K562 (cell line): ENCODE results near the gene PPA2. TPM values are rescaled to one million over a fixed set of nuclear protein-coding genes. Genes with fewer than 3 reads are reported as not detected.

ENCODE experiments used
- ATAC-seq: fragments of 200-7000 bp; cut with Tn5 transposase; 3 replicates; pipeline ENCODE4 v1.9.1; 2020; ENCODE audit warnings: moderate library complexity
- BruUV-seq: library from RNA; stranded (reverse); fragments of 400-500 nt; replicated peaks from 2 replicates; lab custom pipeline; 2021; lab: Mats Ljungman, UMichigan
- CTCF ChIA-PET: fragments of 300-600 bp; formaldehyde crosslinking; extraction: SDS; loops from one replicate; lab custom pipeline; 2021; ENCODE audit warnings: low intra/inter-chr PET ratio; lab: Yijun Ruan, JAX
- POLR2A ChIA-PET: fragments of 300-600, 350-650 bp; sonication (Branson Sonifier 250); formaldehyde crosslinking; extraction: SDS; loops from one replicate; lab custom pipeline; 2021; ENCODE audit warnings: antibody characterized with exemption, inconsistent platforms; lab: Yijun Ruan, JAX
- DNase-seq, 4 experiments: peaks; one replicate each; pipeline versions ENCODE4 v3.0.0 to v3.0.0-alpha.2; 2011 to 2018; ENCODE audit warnings: low spot score in 3 of 4, mixed read lengths in 3 of 4; ENCODE audit errors: extremely low read depth in 1 of 4
- FAIRE-seq: peaks from 2 replicates; lab custom pipeline; 2011; peaks lifted over from hg19 to GRCh38; lab: Jason Lieb, UNC
- H2AFZ ChIP-seq: 2 replicates; pipeline ENCODE4 v1.6.0; 2011; ENCODE audit warnings: low read depth, low read length, control low read depth, inconsistent platforms
- H3K27ac ChIP-seq: fragments of 200-600 bp; 3 replicates; pipeline ENCODE4 v1.8.0; 2011; ENCODE audit warnings: low read depth, mild to moderate bottlenecking, control low read depth, inconsistent platforms, low read length, moderate library complexity, mixed read lengths; ENCODE audit errors: extremely low read depth
- H3K27me3 ChIP-seq, 2 experiments: fragments of 300-600 bp in 1 of 2; 2 replicates in 1 of 2; 3 replicates in 1 of 2; pipeline versions ENCODE4 v1.6.0 to v1.8.0; 2011; ENCODE audit warnings: inconsistent platforms in 2 of 2, low read length in 2 of 2, mild to moderate bottlenecking in 1 of 2, mixed read lengths in 1 of 2, moderate library complexity in 1 of 2; ENCODE audit not compliant: control insufficient read depth in 2 of 2, insufficient read depth in 2 of 2
- H3K36me3 ChIP-seq: fragments of 300-600 bp; 3 replicates; pipeline ENCODE4 v1.8.0; 2011; ENCODE audit warnings: mild to moderate bottlenecking, low read length, inconsistent platforms; ENCODE audit not compliant: control insufficient read depth, insufficient read depth
- H3K4me1 ChIP-seq, 2 experiments: fragments of 200-600 bp in 1 of 2; replicated peaks in 1 of 2; 2 replicates in 1 of 2; 3 replicates in 1 of 2; pipeline versions ENCODE4 v1.5.1 to v1.8.0; 2011; ENCODE audit warnings: inconsistent platforms in 2 of 2, low read length in 2 of 2, mild to moderate bottlenecking in 1 of 2, mixed read lengths in 1 of 2, moderate library complexity in 1 of 2; ENCODE audit not compliant: control insufficient read depth in 2 of 2, insufficient read depth in 2 of 2
- H3K4me2 ChIP-seq: 2 replicates; pipeline ENCODE4 v1.6.1; 2011; ENCODE audit warnings: low read length, control low read depth, inconsistent platforms, mixed read lengths; ENCODE audit not compliant: insufficient read depth
- H3K4me3 ChIP-seq: fragments of 200-600 bp; sonication (generic), shearing (Covaris generic); 2 replicates; pipeline ENCODE4 v1.5.1; 2016; ENCODE audit warnings: control low read depth, inconsistent platforms
- H3K79me2 ChIP-seq: fragments of 200-600 bp; 3 replicates; pipeline ENCODE4 v1.8.0; 2011; ENCODE audit warnings: low read length, inconsistent platforms; ENCODE audit not compliant: control insufficient read depth, insufficient read depth
- H3K9ac ChIP-seq, 2 experiments: 2 replicates each; pipeline versions ENCODE4 v1.6.0 to v1.6.1; 2011; ENCODE audit warnings: low read depth in 2 of 2, low read length in 2 of 2, control low read depth in 1 of 2, inconsistent platforms in 1 of 2, mild to moderate bottlenecking in 1 of 2, mixed read lengths in 1 of 2; ENCODE audit not compliant: insufficient read depth in 1 of 2
- H3K9me1 ChIP-seq: one replicate; pipeline ENCODE4 v1.6.0; 2011; ENCODE audit warnings: inconsistent platforms, mild to moderate bottlenecking, low read length, moderate library complexity; ENCODE audit not compliant: control insufficient read depth, insufficient read depth
- H3K9me3 ChIP-seq: replicated peaks from 2 replicates; pipeline ENCODE4 v1.5.1; 2011; ENCODE audit warnings: low read depth, low read length, inconsistent platforms; ENCODE audit not compliant: control insufficient read depth, insufficient read depth
- H4K20me1 ChIP-seq: replicated peaks from 2 replicates; pipeline ENCODE4 v1.6.1; 2011; ENCODE audit warnings: low read length, inconsistent platforms, mixed read lengths; ENCODE audit not compliant: control insufficient read depth, insufficient read depth
- HMG20A ChIP-seq: fragments of 450-650 bp; formaldehyde crosslinking; conservative IDR thresholded peaks from 2 replicates; pipeline ENCODE4 v1.4.0; 2020; ENCODE audit warnings: mild to moderate bottlenecking, mixed read lengths
- WGBS: fragments of 100-300 bp; shearing (Covaris generic); methylation state at CpG from one replicate; pipeline ENCODE4 v1.1.6; 2016; ENCODE audit warnings: low coverage, mixed read lengths; ENCODE audit not compliant: insufficient coverage; ENCODE audit errors: missing lambda C conversion rate; 5-methylcytosine and 5-hydroxymethylcytosine counted together
- in situ Hi-C: fragments of 300-500 bp; cut with MboI; formaldehyde crosslinking; loops from 4 replicates; pipeline ENCODE4 v1.15.0; 2018; ENCODE audit warnings: inconsistent platforms, mixed read lengths
- intact Hi-C: fragments of 100-400 bp; cut with micrococcal nuclease; formaldehyde crosslinking; loops from 2 replicates; pipeline ENCODE4 v1.14.2; 2022
- polyA plus RNA-seq, 8 experiments: library from polyadenylated mRNA; depleted of rRNA in 4 of 8; stranded (reverse) in 5 of 8; unstranded in 3 of 8; fragments of >200 nt; fragmentation: Nextera tagmentation in 2 of 8; fragmentation: Illumina TruSeq in 1 of 8; extraction: Ambion mirVana in 2 of 8; extraction: Trizol in 1 of 8; gene quantifications; 2 replicates each; pipeline versions ENCODE4 v1.2.1 to v1.2.3, GENCODE V29; 2011 to 2014; ENCODE audit warnings: inconsistent platforms in 1 of 8, missing spikeins in 1 of 8
- total RNA-seq, 7 experiments: library from RNA; depleted of rRNA in 6 of 7; stranded (reverse); fragments of >200 nt in 6 of 7; fragmentation: Illumina TruSeq in 2 of 7; extraction: Trizol in 2 of 7; gene quantifications; 2 replicates each; pipeline versions ENCODE4 v1.2.1 to v1.2.3, GENCODE V29; 2011 to 2021; ENCODE audit warnings: low replicate concordance in 1 of 7
- TF ChIP-seq, protein P1 (sequence below): fragments of 250-450 bp; sonication (Bioruptor Pico); IDR thresholded peaks from 2 replicates; pipeline ENCODE4 v1.5.0; 2020; ENCODE audit warnings: mild to moderate bottlenecking, borderline replicate concordance
- TF ChIP-seq, protein P2 (sequence below), 2 experiments: fragments of 450-650 bp in 1 of 2; IDR thresholded peaks; 2 replicates each; pipeline ENCODE4 v1.6.1; 2011 to 2017; ENCODE audit warnings: low read depth in 2 of 2, antibody characterized with exemption in 1 of 2, borderline replicate concordance in 1 of 2, low read length in 1 of 2, mild to moderate bottlenecking in 1 of 2, mixed read lengths in 1 of 2; ENCODE audit not compliant: control insufficient read depth in 1 of 2
- TF ChIP-seq, protein P3 (sequence below): fragments of 250-450 bp; sonication (Bioruptor Pico); IDR thresholded peaks from 2 replicates; pipeline ENCODE4 v1.4.0; 2020; ENCODE audit warnings: mild to moderate bottlenecking, moderate library complexity

PPA2 gene
- total and polyA plus RNA-seq, 9 of the 15 experiments (the other 6 are each of a cell fraction or from before 2014, with no cell fraction given): 48.3 to 190 (median 109) TPM

DNA sequence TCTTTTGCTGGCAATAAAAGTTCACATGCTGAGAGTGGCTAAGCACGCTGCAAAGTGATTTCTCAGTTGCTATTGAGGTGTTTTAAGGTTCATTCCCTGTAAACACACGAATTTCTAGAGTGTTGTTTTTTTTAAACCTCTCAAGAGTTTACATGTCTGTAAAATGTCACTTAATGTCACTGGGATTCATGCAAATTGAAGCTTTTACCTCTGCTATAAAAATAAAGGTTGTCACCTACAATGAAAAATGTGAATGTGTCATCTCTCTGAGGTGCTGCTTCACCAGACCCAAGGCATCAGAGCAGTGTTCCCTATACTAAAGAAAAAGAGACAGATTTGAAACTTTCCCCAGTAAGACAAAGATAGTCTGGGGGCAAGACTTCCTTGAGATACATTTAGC lies 127.0 kb downstream of the PPA2 start:
- no peak overlapping the region for H3K4me2 ChIP-seq
- no peak for ATAC-seq
- TF ChIP-seq, protein P1, sequence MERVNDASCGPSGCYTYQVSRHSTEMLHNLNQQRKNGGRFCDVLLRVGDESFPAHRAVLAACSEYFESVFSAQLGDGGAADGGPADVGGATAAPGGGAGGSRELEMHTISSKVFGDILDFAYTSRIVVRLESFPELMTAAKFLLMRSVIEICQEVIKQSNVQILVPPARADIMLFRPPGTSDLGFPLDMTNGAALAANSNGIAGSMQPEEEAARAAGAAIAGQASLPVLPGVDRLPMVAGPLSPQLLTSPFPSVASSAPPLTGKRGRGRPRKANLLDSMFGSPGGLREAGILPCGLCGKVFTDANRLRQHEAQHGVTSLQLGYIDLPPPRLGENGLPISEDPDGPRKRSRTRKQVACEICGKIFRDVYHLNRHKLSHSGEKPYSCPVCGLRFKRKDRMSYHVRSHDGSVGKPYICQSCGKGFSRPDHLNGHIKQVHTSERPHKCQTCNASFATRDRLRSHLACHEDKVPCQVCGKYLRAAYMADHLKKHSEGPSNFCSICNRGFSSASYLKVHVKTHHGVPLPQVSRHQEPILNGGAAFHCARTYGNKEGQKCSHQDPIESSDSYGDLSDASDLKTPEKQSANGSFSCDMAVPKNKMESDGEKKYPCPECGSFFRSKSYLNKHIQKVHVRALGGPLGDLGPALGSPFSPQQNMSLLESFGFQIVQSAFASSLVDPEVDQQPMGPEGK (CRISPR knock-in tag): no peak
- TF ChIP-seq, protein P2, sequence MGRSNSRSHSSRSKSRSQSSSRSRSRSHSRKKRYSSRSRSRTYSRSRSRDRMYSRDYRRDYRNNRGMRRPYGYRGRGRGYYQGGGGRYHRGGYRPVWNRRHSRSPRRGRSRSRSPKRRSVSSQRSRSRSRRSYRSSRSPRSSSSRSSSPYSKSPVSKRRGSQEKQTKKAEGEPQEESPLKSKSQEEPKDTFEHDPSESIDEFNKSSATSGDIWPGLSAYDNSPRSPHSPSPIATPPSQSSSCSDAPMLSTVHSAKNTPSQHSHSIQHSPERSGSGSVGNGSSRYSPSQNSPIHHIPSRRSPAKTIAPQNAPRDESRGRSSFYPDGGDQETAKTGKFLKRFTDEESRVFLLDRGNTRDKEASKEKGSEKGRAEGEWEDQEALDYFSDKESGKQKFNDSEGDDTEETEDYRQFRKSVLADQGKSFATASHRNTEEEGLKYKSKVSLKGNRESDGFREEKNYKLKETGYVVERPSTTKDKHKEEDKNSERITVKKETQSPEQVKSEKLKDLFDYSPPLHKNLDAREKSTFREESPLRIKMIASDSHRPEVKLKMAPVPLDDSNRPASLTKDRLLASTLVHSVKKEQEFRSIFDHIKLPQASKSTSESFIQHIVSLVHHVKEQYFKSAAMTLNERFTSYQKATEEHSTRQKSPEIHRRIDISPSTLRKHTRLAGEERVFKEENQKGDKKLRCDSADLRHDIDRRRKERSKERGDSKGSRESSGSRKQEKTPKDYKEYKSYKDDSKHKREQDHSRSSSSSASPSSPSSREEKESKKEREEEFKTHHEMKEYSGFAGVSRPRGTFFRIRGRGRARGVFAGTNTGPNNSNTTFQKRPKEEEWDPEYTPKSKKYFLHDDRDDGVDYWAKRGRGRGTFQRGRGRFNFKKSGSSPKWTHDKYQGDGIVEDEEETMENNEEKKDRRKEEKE (IDR thresholded peaks at IDR 0.05; ENCODE audit: borderline replicate concordance in 1 of 2, control insufficient read depth in 1 of 2, low read depth in 2 of 2, low read length in 1 of 2): no peak
- TF ChIP-seq, protein P3, sequence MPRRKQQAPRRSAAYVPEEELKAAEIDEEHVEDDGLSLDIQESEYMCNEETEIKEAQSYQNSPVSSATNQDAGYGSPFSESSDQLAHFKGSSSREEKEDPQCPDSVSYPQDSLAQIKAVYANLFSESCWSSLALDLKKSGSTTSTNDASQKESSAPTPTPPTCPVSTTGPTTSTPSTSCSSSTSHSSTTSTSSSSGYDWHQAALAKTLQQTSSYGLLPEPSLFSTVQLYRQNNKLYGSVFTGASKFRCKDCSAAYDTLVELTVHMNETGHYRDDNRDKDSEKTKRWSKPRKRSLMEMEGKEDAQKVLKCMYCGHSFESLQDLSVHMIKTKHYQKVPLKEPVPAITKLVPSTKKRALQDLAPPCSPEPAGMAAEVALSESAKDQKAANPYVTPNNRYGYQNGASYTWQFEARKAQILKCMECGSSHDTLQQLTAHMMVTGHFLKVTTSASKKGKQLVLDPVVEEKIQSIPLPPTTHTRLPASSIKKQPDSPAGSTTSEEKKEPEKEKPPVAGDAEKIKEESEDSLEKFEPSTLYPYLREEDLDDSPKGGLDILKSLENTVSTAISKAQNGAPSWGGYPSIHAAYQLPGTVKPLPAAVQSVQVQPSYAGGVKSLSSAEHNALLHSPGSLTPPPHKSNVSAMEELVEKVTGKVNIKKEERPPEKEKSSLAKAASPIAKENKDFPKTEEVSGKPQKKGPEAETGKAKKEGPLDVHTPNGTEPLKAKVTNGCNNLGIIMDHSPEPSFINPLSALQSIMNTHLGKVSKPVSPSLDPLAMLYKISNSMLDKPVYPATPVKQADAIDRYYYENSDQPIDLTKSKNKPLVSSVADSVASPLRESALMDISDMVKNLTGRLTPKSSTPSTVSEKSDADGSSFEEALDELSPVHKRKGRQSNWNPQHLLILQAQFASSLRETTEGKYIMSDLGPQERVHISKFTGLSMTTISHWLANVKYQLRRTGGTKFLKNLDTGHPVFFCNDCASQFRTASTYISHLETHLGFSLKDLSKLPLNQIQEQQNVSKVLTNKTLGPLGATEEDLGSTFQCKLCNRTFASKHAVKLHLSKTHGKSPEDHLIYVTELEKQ (CRISPR knock-in tag): no peak
- no peak for TF ChIP-seq HMG20A
- H3K27ac ChIP-seq: no peak overlapping the region
- CTCF ChIA-PET: no interaction called here
- in situ Hi-C loops (no loop called here), intact Hi-C loops (no loop called here)
- peaks cover 0 to 6% of the 10 kb centered on the region in 2 experiments; a peak in 2 of 5 replicates for H3K4me1 ChIP-seq
- FAIRE-seq: no peak
- 6% methylated on average over 2 of the region's 2 CpGs for WGBS
- no peaks in the 10 kb centered on the region for H3K9me3 ChIP-seq
- H2AFZ ChIP-seq: no peak overlapping the region
- peaks cover 0 to 10% of the 10 kb centered on the region in 2 experiments; a peak in 2 of 5 replicates for H3K27me3 ChIP-seq
- no peak overlapping the region for H3K4me3 ChIP-seq
- no peak overlapping the region for H3K9ac ChIP-seq
- H3K36me3 ChIP-seq: no peaks in the 10 kb centered on the region
- POLR2A ChIA-PET: interaction anchor here (0.6 kb wide), 1 partner anchor 257 kb away, joined by 3 read pairs; no protein-coding TSS in a partner anchor
- no peak for DNase-seq
- H4K20me1 ChIP-seq: no peaks in the 10 kb centered on the region
- no peaks in the 10 kb centered on the region for H3K79me2 ChIP-seq
- H3K9me1 ChIP-seq: no peaks in the 10 kb centered on the region
- BruUV-seq: no TSS peak
